H9 (cell line): ENCODE data around the gene RALGPS2. TPM values are rescaled to one million over a fixed set of nuclear protein-coding genes. Genes with fewer than 3 reads are reported as not detected.

Source experiments
- DNase-seq: peaks from one replicate; pipeline ENCODE4 v3.0.0-alpha.2; 2017
- H2AFZ ChIP-seq: one replicate; pipeline ENCODE4 v1.6.1; 2013; ENCODE audit warnings: mild to moderate bottlenecking, low read length, control low read depth, moderate library complexity
- H2AK5ac ChIP-seq: 2 replicates; pipeline ENCODE4 v1.6.1; 2013; ENCODE audit warnings: low read length, control low read depth, mixed read lengths; ENCODE audit not compliant: insufficient read length
- H2BK120ac ChIP-seq: one replicate; pipeline ENCODE4 v1.6.1; 2013; ENCODE audit warnings: low read depth, mild to moderate bottlenecking, low read length, control low read depth, inconsistent platforms; ENCODE audit not compliant: poor library complexity, severe bottlenecking
- H2BK12ac ChIP-seq: 2 replicates; pipeline ENCODE4 v1.6.1; 2013; ENCODE audit warnings: low read length, control low read depth, mixed read lengths, low read depth; ENCODE audit not compliant: insufficient read length
- H2BK15ac ChIP-seq: 2 replicates; pipeline ENCODE4 v1.6.1; 2013; ENCODE audit warnings: low read depth, low read length, control low read depth
- H2BK20ac ChIP-seq: one replicate; pipeline ENCODE4 v1.6.1; 2013; ENCODE audit warnings: low read depth, mild to moderate bottlenecking, low read length, control low read depth, inconsistent platforms; ENCODE audit not compliant: poor library complexity, severe bottlenecking
- H2BK5ac ChIP-seq: 2 replicates; pipeline ENCODE4 v1.6.1; 2013; ENCODE audit warnings: low read length, control low read depth, mixed read lengths; ENCODE audit not compliant: insufficient read length
- H3K14ac ChIP-seq: 2 replicates; pipeline ENCODE4 v1.6.1; 2013; ENCODE audit warnings: low read length, control low read depth; ENCODE audit not compliant: insufficient read depth
- H3K18ac ChIP-seq: 2 replicates; pipeline ENCODE4 v1.6.1; 2013; ENCODE audit warnings: low read depth, mild to moderate bottlenecking, mixed read lengths, low read length, control low read depth; ENCODE audit not compliant: insufficient read length
- H3K23ac ChIP-seq: 2 replicates; pipeline ENCODE4 v1.6.1; 2013; ENCODE audit warnings: low read length, control low read depth, mixed read lengths, low read depth; ENCODE audit not compliant: insufficient read length
- H3K23me2 ChIP-seq: 2 replicates; pipeline ENCODE4 v1.6.1; 2013; ENCODE audit warnings: low read depth, mild to moderate bottlenecking, mixed read lengths, low read length, control low read depth; ENCODE audit not compliant: insufficient read length, poor library complexity, severe bottlenecking
- H3K27ac ChIP-seq: 2 replicates; pipeline ENCODE4 v1.5.1; 2013; ENCODE audit warnings: low read length, control low read depth, mixed read lengths, low read depth; ENCODE audit not compliant: insufficient read length
- H3K27me3 ChIP-seq: 2 replicates; pipeline ENCODE4 v1.6.1; 2013; ENCODE audit warnings: low read length, control low read depth, inconsistent platforms; ENCODE audit not compliant: insufficient read depth
- H3K4ac ChIP-seq: 2 replicates; pipeline ENCODE4 v1.6.1; 2013; ENCODE audit warnings: low read depth, mild to moderate bottlenecking, control low read depth, inconsistent platforms, low read length, moderate library complexity
- H3K4me1 ChIP-seq: 2 replicates; pipeline ENCODE4 v1.6.1; 2013; ENCODE audit warnings: low read length, control low read depth, inconsistent platforms; ENCODE audit not compliant: insufficient read depth
- H3K4me2 ChIP-seq: 2 replicates; pipeline ENCODE4 v1.6.1; 2013; ENCODE audit warnings: low read length, control low read depth, mixed read lengths; ENCODE audit not compliant: insufficient read length, insufficient read depth
- H3K56ac ChIP-seq: 2 replicates; pipeline ENCODE4 v1.6.1; 2013; ENCODE audit warnings: low read depth, mild to moderate bottlenecking, mixed read lengths, low read length, control low read depth; ENCODE audit not compliant: insufficient read length
- H3K79me1 ChIP-seq: 2 replicates; pipeline ENCODE4 v1.6.1; 2013; ENCODE audit warnings: low read depth, mild to moderate bottlenecking, moderate library complexity, low read length, control low read depth, inconsistent platforms; ENCODE audit not compliant: insufficient read depth, poor library complexity, severe bottlenecking
- H3K79me2 ChIP-seq: 2 replicates; pipeline ENCODE4 v1.6.1; 2013; ENCODE audit warnings: low read length, control low read depth, inconsistent platforms; ENCODE audit not compliant: insufficient read depth
- H3K9ac ChIP-seq: 2 replicates; pipeline ENCODE4 v1.6.1; 2013; ENCODE audit warnings: low read length, control low read depth, mixed read lengths; ENCODE audit not compliant: insufficient read length; ENCODE audit errors: extremely low read depth
- H3K9me3 ChIP-seq: one replicate; pipeline ENCODE4 v1.6.1; 2013; ENCODE audit warnings: low read depth, low read length, inconsistent platforms; ENCODE audit not compliant: control insufficient read depth
- H3T11ph ChIP-seq: one replicate; pipeline ENCODE4 v1.6.1; 2013; ENCODE audit warnings: mild to moderate bottlenecking, low read length, control low read depth, inconsistent platforms
- H4K20me1 ChIP-seq: one replicate; pipeline ENCODE4 v1.6.1; 2013; ENCODE audit not compliant: control insufficient read depth, insufficient read length, insufficient read depth
- H4K5ac ChIP-seq: 2 replicates; pipeline ENCODE4 v1.6.1; 2013; ENCODE audit warnings: low read depth, mild to moderate bottlenecking, mixed read lengths, low read length, control low read depth; ENCODE audit not compliant: insufficient read length
- H4K8ac ChIP-seq: replicated peaks from 2 replicates; pipeline ENCODE4 v1.6.1; 2013; ENCODE audit warnings: low read length, control low read depth, mixed read lengths, low read depth; ENCODE audit not compliant: insufficient read length
- H4K91ac ChIP-seq: 2 replicates; pipeline ENCODE4 v1.6.1; 2013; ENCODE audit warnings: low read depth, mild to moderate bottlenecking, moderate library complexity, mixed read lengths, low read length, control low read depth; ENCODE audit not compliant: insufficient read length
- H3K27ac Mint-ChIP-seq, 3 experiments: 2 replicates in 2 of 3; 3 replicates in 1 of 3; pipeline ENCODE4 v1.8.0; 2020 to 2021; ENCODE audit warnings: mixed read lengths in 3 of 3, mild to moderate bottlenecking in 1 of 3, moderate library complexity in 1 of 3
- H3K27me3 Mint-ChIP-seq: 2 replicates; pipeline ENCODE4 v1.8.0; 2021; ENCODE audit warnings: low read depth, mild to moderate bottlenecking, moderate library complexity, mixed read lengths
- H3K36me3 Mint-ChIP-seq, 3 experiments: 2 replicates in 2 of 3; 3 replicates in 1 of 3; pipeline ENCODE4 v1.8.0; 2020 to 2021; ENCODE audit warnings: low read depth in 3 of 3, mixed read lengths in 3 of 3; ENCODE audit not compliant: insufficient read depth in 1 of 3
- H3K4me1 Mint-ChIP-seq, 2 experiments: 2 replicates each; pipeline ENCODE4 v1.8.0; 2020; ENCODE audit warnings: mixed read lengths in 2 of 2
- H3K4me3 Mint-ChIP-seq, 2 experiments: 2 replicates in 1 of 2; 3 replicates in 1 of 2; pipeline ENCODE4 v1.8.0; 2020 to 2021; ENCODE audit warnings: mild to moderate bottlenecking in 2 of 2, mixed read lengths in 2 of 2, moderate library complexity in 1 of 2
- H3K9me3 Mint-ChIP-seq, 2 experiments: 2 replicates in 1 of 2; 3 replicates in 1 of 2; pipeline ENCODE4 v1.8.0; 2020; ENCODE audit warnings: mild to moderate bottlenecking in 2 of 2, mixed read lengths in 2 of 2, moderate library complexity in 1 of 2
- WGBS: extraction: QIAGEN DNeasy Blood & Tissue Kit; methylation state at CpG from one replicate; pipeline ENCODE4 v1.1.7; 2013; ENCODE audit warnings: missing lambda C conversion rate, low lambda C conversion rate, mixed read lengths; ENCODE audit not compliant: insufficient read length; ENCODE audit errors: extremely low coverage; 5-methylcytosine and 5-hydroxymethylcytosine counted together
- total RNA-seq: library from RNA; stranded (reverse); gene quantifications from 2 replicates; pipeline ENCODE4 v1.2.1, GENCODE V29; 2021
- TF ChIP-seq, protein P1 (sequence below): fragments of 200-600 bp; sonication (generic); conservative IDR thresholded peaks from 3 replicates; pipeline ENCODE4 v1.8.0; 2021; ENCODE audit warnings: antibody characterized with exemption, mild to moderate bottlenecking

The RALGPS2 gene
- total RNA-seq, 1 experiment from 2014 or later: 32.6 TPM

DNA sequence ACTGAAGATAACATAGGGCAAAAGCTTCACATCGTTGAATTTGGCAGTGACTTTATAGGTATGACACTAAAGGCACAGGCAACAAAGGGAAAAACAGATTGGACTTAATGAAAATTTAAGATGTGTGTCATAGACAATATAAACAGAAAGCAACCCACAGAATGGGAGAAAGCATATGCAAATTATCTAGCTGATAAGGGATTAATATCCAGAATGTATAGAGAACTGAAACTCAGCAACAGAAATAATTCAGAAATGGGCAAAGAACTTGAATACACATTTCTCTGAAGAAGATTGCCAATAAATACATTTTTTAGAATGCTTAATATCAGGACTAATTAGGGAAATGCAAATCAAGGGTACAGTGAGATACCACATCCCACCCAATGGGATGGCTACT, 201.0 kb downstream of the RALGPS2 start:
- no peaks in the 10 kb centered on the region for H3K27me3 Mint-ChIP-seq
- no peak overlapping the region for H3K56ac ChIP-seq
- no peaks in the 10 kb centered on the region for H3K36me3 Mint-ChIP-seq
- DNase-seq: no peak
- H3K27ac Mint-ChIP-seq: peak overlapping the region in 1 of 3 experiments; percentile 49; a peak in 1 of 7 replicates
- no peak overlapping the region for H3T11ph ChIP-seq
- no peak overlapping the region for H2AFZ ChIP-seq
- no peak overlapping the region for H3K4me3 Mint-ChIP-seq
- WGBS: no CpG with 5 or more reads among the region's 1 CpG
- no peaks in the 10 kb centered on the region for H3K79me1 ChIP-seq
- H2BK15ac ChIP-seq: no peak overlapping the region
- H4K91ac ChIP-seq: no peak overlapping the region
- H2BK12ac ChIP-seq: no peak overlapping the region
- H3K14ac ChIP-seq: no peak overlapping the region
- no peak overlapping the region for H3K27ac ChIP-seq
- no peak overlapping the region for H2BK120ac ChIP-seq
- no peak overlapping the region for H4K8ac ChIP-seq
- H3K9me3 ChIP-seq: no peaks in the 10 kb centered on the region
- no peak overlapping the region for H3K4ac ChIP-seq
- H4K5ac ChIP-seq: no peak overlapping the region
- no peak overlapping the region for H2BK20ac ChIP-seq
- H3K4me2 ChIP-seq: no peak overlapping the region
- H2AK5ac ChIP-seq: no peak overlapping the region
- H2BK5ac ChIP-seq: no peak overlapping the region
- H3K9ac ChIP-seq: no peak overlapping the region
- H3K9me3 Mint-ChIP-seq: no peaks in the 10 kb centered on the region
- no peak overlapping the region for H3K23ac ChIP-seq
- H3K27me3 ChIP-seq: no peaks in the 10 kb centered on the region
- no peak overlapping the region for H3K18ac ChIP-seq
- H4K20me1 ChIP-seq: no peaks in the 10 kb centered on the region
- TF ChIP-seq, protein P1, sequence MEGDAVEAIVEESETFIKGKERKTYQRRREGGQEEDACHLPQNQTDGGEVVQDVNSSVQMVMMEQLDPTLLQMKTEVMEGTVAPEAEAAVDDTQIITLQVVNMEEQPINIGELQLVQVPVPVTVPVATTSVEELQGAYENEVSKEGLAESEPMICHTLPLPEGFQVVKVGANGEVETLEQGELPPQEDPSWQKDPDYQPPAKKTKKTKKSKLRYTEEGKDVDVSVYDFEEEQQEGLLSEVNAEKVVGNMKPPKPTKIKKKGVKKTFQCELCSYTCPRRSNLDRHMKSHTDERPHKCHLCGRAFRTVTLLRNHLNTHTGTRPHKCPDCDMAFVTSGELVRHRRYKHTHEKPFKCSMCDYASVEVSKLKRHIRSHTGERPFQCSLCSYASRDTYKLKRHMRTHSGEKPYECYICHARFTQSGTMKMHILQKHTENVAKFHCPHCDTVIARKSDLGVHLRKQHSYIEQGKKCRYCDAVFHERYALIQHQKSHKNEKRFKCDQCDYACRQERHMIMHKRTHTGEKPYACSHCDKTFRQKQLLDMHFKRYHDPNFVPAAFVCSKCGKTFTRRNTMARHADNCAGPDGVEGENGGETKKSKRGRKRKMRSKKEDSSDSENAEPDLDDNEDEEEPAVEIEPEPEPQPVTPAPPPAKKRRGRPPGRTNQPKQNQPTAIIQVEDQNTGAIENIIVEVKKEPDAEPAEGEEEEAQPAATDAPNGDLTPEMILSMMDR: no peak
- no peaks in the 10 kb centered on the region for H3K79me2 ChIP-seq
- peaks cover 26 to 32% of the 10 kb centered on the region in 2 experiments for H3K4me1 Mint-ChIP-seq
- peaks cover 4% of the 10 kb centered on the region; the same call in 1 of the 2 replicates for H3K4me1 ChIP-seq
- no peaks in the 10 kb centered on the region for H3K23me2 ChIP-seq
